DND-41 (cell line): ENCODE measurements around the gene HLCS.

Source experiments
- EZH2 ChIP-seq: IDR thresholded peaks from 3 replicates; pipeline ENCODE4 v1.6.1; 2012; ENCODE audit warnings: borderline replicate concordance, low read depth, mild to moderate bottlenecking, moderate library complexity, low read length, inconsistent platforms; ENCODE audit not compliant: severe bottlenecking
- TF ChIP-seq, protein P1 (sequence below): IDR thresholded peaks from 2 replicates; pipeline ENCODE4 v1.5.1; 2012; ENCODE audit warnings: borderline replicate concordance, low read length, moderate library complexity, mild to moderate bottlenecking; ENCODE audit not compliant: poor library complexity, severe bottlenecking; ENCODE audit errors: extremely low read depth

DNA sequence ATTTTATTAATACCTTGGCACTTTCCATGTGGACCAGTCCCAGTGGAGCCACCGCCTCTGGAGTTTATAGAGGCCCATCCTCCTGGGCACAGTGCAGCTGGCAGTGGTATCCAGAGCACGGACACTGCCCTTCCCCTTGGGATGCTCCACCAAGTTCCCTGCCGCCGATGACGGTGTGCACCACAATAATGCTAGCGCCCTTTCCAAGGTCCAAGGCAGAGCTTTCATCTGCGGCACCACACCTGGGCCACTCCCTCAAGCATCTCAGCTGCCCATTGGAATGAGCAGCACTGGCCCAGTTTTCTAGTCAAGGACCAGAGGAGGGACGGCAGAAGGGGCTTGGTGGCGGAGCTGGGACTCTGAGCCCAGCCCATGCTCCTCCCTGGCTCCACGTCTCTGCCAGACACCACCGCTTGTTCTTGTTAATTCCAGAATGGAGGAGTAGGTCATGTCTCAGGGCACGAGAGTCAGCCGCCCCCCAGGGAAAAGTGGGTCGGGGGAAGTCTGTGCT, 243.0 kb downstream of the HLCS start:
- TF ChIP-seq, protein P1, sequence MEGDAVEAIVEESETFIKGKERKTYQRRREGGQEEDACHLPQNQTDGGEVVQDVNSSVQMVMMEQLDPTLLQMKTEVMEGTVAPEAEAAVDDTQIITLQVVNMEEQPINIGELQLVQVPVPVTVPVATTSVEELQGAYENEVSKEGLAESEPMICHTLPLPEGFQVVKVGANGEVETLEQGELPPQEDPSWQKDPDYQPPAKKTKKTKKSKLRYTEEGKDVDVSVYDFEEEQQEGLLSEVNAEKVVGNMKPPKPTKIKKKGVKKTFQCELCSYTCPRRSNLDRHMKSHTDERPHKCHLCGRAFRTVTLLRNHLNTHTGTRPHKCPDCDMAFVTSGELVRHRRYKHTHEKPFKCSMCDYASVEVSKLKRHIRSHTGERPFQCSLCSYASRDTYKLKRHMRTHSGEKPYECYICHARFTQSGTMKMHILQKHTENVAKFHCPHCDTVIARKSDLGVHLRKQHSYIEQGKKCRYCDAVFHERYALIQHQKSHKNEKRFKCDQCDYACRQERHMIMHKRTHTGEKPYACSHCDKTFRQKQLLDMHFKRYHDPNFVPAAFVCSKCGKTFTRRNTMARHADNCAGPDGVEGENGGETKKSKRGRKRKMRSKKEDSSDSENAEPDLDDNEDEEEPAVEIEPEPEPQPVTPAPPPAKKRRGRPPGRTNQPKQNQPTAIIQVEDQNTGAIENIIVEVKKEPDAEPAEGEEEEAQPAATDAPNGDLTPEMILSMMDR = no peak
- TF ChIP-seq EZH2 = no peak
